H9 (cell line): Measurements from ENCODE around the gene IDUA. TPM values are rescaled to one million over a fixed set of nuclear protein-coding genes. Genes with fewer than 3 reads are reported as not detected.
A peak's percentile ranks its signal among the peaks of the same experiment; 100 is the strongest.

Experiments
- DNase-seq: peaks from one replicate; pipeline ENCODE4 v3.0.0-alpha.2; 2017
- H2AFZ ChIP-seq: one replicate; pipeline ENCODE4 v1.6.1; 2013; ENCODE audit warnings: mild to moderate bottlenecking, low read length, control low read depth, moderate library complexity
- H2AK5ac ChIP-seq: 2 replicates; pipeline ENCODE4 v1.6.1; 2013; ENCODE audit warnings: low read length, control low read depth, mixed read lengths; ENCODE audit not compliant: insufficient read length
- H2BK120ac ChIP-seq: one replicate; pipeline ENCODE4 v1.6.1; 2013; ENCODE audit warnings: low read depth, mild to moderate bottlenecking, low read length, control low read depth, inconsistent platforms; ENCODE audit not compliant: poor library complexity, severe bottlenecking
- H2BK12ac ChIP-seq: 2 replicates; pipeline ENCODE4 v1.6.1; 2013; ENCODE audit warnings: low read length, control low read depth, mixed read lengths, low read depth; ENCODE audit not compliant: insufficient read length
- H2BK15ac ChIP-seq: 2 replicates; pipeline ENCODE4 v1.6.1; 2013; ENCODE audit warnings: low read depth, low read length, control low read depth
- H2BK20ac ChIP-seq: one replicate; pipeline ENCODE4 v1.6.1; 2013; ENCODE audit warnings: low read depth, mild to moderate bottlenecking, low read length, control low read depth, inconsistent platforms; ENCODE audit not compliant: poor library complexity, severe bottlenecking
- H2BK5ac ChIP-seq: 2 replicates; pipeline ENCODE4 v1.6.1; 2013; ENCODE audit warnings: low read length, control low read depth, mixed read lengths; ENCODE audit not compliant: insufficient read length
- H3K14ac ChIP-seq: 2 replicates; pipeline ENCODE4 v1.6.1; 2013; ENCODE audit warnings: low read length, control low read depth; ENCODE audit not compliant: insufficient read depth
- H3K18ac ChIP-seq: 2 replicates; pipeline ENCODE4 v1.6.1; 2013; ENCODE audit warnings: low read depth, mild to moderate bottlenecking, mixed read lengths, low read length, control low read depth; ENCODE audit not compliant: insufficient read length
- H3K23ac ChIP-seq: 2 replicates; pipeline ENCODE4 v1.6.1; 2013; ENCODE audit warnings: low read length, control low read depth, mixed read lengths, low read depth; ENCODE audit not compliant: insufficient read length
- H3K23me2 ChIP-seq: 2 replicates; pipeline ENCODE4 v1.6.1; 2013; ENCODE audit warnings: low read depth, mild to moderate bottlenecking, mixed read lengths, low read length, control low read depth; ENCODE audit not compliant: insufficient read length, poor library complexity, severe bottlenecking
- H3K27ac ChIP-seq: 2 replicates; pipeline ENCODE4 v1.5.1; 2013; ENCODE audit warnings: low read length, control low read depth, mixed read lengths, low read depth; ENCODE audit not compliant: insufficient read length
- H3K27me3 ChIP-seq: 2 replicates; pipeline ENCODE4 v1.6.1; 2013; ENCODE audit warnings: low read length, control low read depth, inconsistent platforms; ENCODE audit not compliant: insufficient read depth
- H3K4ac ChIP-seq: 2 replicates; pipeline ENCODE4 v1.6.1; 2013; ENCODE audit warnings: low read depth, mild to moderate bottlenecking, control low read depth, inconsistent platforms, low read length, moderate library complexity
- H3K4me1 ChIP-seq: 2 replicates; pipeline ENCODE4 v1.6.1; 2013; ENCODE audit warnings: low read length, control low read depth, inconsistent platforms; ENCODE audit not compliant: insufficient read depth
- H3K4me2 ChIP-seq: 2 replicates; pipeline ENCODE4 v1.6.1; 2013; ENCODE audit warnings: low read length, control low read depth, mixed read lengths; ENCODE audit not compliant: insufficient read length, insufficient read depth
- H3K56ac ChIP-seq: 2 replicates; pipeline ENCODE4 v1.6.1; 2013; ENCODE audit warnings: low read depth, mild to moderate bottlenecking, mixed read lengths, low read length, control low read depth; ENCODE audit not compliant: insufficient read length
- H3K79me1 ChIP-seq: 2 replicates; pipeline ENCODE4 v1.6.1; 2013; ENCODE audit warnings: low read depth, mild to moderate bottlenecking, moderate library complexity, low read length, control low read depth, inconsistent platforms; ENCODE audit not compliant: insufficient read depth, poor library complexity, severe bottlenecking
- H3K79me2 ChIP-seq: 2 replicates; pipeline ENCODE4 v1.6.1; 2013; ENCODE audit warnings: low read length, control low read depth, inconsistent platforms; ENCODE audit not compliant: insufficient read depth
- H3K9ac ChIP-seq: 2 replicates; pipeline ENCODE4 v1.6.1; 2013; ENCODE audit warnings: low read length, control low read depth, mixed read lengths; ENCODE audit not compliant: insufficient read length; ENCODE audit errors: extremely low read depth
- H3K9me3 ChIP-seq: one replicate; pipeline ENCODE4 v1.6.1; 2013; ENCODE audit warnings: low read depth, low read length, inconsistent platforms; ENCODE audit not compliant: control insufficient read depth
- H3T11ph ChIP-seq: one replicate; pipeline ENCODE4 v1.6.1; 2013; ENCODE audit warnings: mild to moderate bottlenecking, low read length, control low read depth, inconsistent platforms
- H4K20me1 ChIP-seq: one replicate; pipeline ENCODE4 v1.6.1; 2013; ENCODE audit not compliant: control insufficient read depth, insufficient read length, insufficient read depth
- H4K5ac ChIP-seq: 2 replicates; pipeline ENCODE4 v1.6.1; 2013; ENCODE audit warnings: low read depth, mild to moderate bottlenecking, mixed read lengths, low read length, control low read depth; ENCODE audit not compliant: insufficient read length
- H4K8ac ChIP-seq: replicated peaks from 2 replicates; pipeline ENCODE4 v1.6.1; 2013; ENCODE audit warnings: low read length, control low read depth, mixed read lengths, low read depth; ENCODE audit not compliant: insufficient read length
- H4K91ac ChIP-seq: 2 replicates; pipeline ENCODE4 v1.6.1; 2013; ENCODE audit warnings: low read depth, mild to moderate bottlenecking, moderate library complexity, mixed read lengths, low read length, control low read depth; ENCODE audit not compliant: insufficient read length
- H3K27ac Mint-ChIP-seq, 3 experiments: 2 replicates in 2 of 3; 3 replicates in 1 of 3; pipeline ENCODE4 v1.8.0; 2020 to 2021; ENCODE audit warnings: mixed read lengths in 3 of 3, mild to moderate bottlenecking in 1 of 3, moderate library complexity in 1 of 3
- H3K27me3 Mint-ChIP-seq: 2 replicates; pipeline ENCODE4 v1.8.0; 2021; ENCODE audit warnings: low read depth, mild to moderate bottlenecking, moderate library complexity, mixed read lengths
- H3K36me3 Mint-ChIP-seq, 3 experiments: 2 replicates in 2 of 3; 3 replicates in 1 of 3; pipeline ENCODE4 v1.8.0; 2020 to 2021; ENCODE audit warnings: low read depth in 3 of 3, mixed read lengths in 3 of 3; ENCODE audit not compliant: insufficient read depth in 1 of 3
- H3K4me1 Mint-ChIP-seq, 2 experiments: 2 replicates each; pipeline ENCODE4 v1.8.0; 2020; ENCODE audit warnings: mixed read lengths in 2 of 2
- H3K4me3 Mint-ChIP-seq, 2 experiments: 2 replicates in 1 of 2; 3 replicates in 1 of 2; pipeline ENCODE4 v1.8.0; 2020 to 2021; ENCODE audit warnings: mild to moderate bottlenecking in 2 of 2, mixed read lengths in 2 of 2, moderate library complexity in 1 of 2
- H3K9me3 Mint-ChIP-seq, 2 experiments: 2 replicates in 1 of 2; 3 replicates in 1 of 2; pipeline ENCODE4 v1.8.0; 2020; ENCODE audit warnings: mild to moderate bottlenecking in 2 of 2, mixed read lengths in 2 of 2, moderate library complexity in 1 of 2
- CTCF ChIP-seq: fragments of 200-600 bp; sonication (generic); conservative IDR thresholded peaks from 3 replicates; pipeline ENCODE4 v1.8.0; 2021; ENCODE audit warnings: antibody characterized with exemption, mild to moderate bottlenecking
- WGBS: extraction: QIAGEN DNeasy Blood & Tissue Kit; methylation state at CpG from one replicate; pipeline ENCODE4 v1.1.7; 2013; ENCODE audit warnings: missing lambda C conversion rate, low lambda C conversion rate, mixed read lengths; ENCODE audit not compliant: insufficient read length; ENCODE audit errors: extremely low coverage; 5-methylcytosine and 5-hydroxymethylcytosine counted together
- total RNA-seq: library from RNA; stranded (reverse); gene quantifications from 2 replicates; pipeline ENCODE4 v1.2.1, GENCODE V29; 2021

IDUA gene
- total RNA-seq, 1 experiment from 2014 or later = 14.5 TPM

GRCh38 chr4:1028574-1029220 lies 41.9 kb downstream of the IDUA start:
- peaks cover 0 to 2% of the 10 kb centered on the region in 2 experiments; a peak in 1 of 5 replicates for H3K9me3 Mint-ChIP-seq
- H4K8ac ChIP-seq = no peak overlapping the region
- H3K27me3 Mint-ChIP-seq = no peaks in the 10 kb centered on the region
- H3K9me3 ChIP-seq = no peaks in the 10 kb centered on the region
- H3K79me2 ChIP-seq = no peaks in the 10 kb centered on the region
- no peak overlapping the region for H4K5ac ChIP-seq
- no CpG with 5 or more reads among the region's 36 CpGs for WGBS
- H3T11ph ChIP-seq = no peak overlapping the region
- H3K27me3 ChIP-seq = no peaks in the 10 kb centered on the region
- no peak overlapping the region for H3K23ac ChIP-seq
- peak overlapping the region; percentile 0 for H3K18ac ChIP-seq
- no peak overlapping the region for H2AFZ ChIP-seq
- H3K79me1 ChIP-seq = no peaks in the 10 kb centered on the region
- no peak overlapping the region for H3K9ac ChIP-seq
- no peak overlapping the region for H3K4ac ChIP-seq
- H2AK5ac ChIP-seq = no peak overlapping the region
- H3K4me1 ChIP-seq = no peaks in the 10 kb centered on the region; the same call in 1 of the 2 replicates
- no peak overlapping the region for H3K56ac ChIP-seq
- H2BK12ac ChIP-seq = no peak overlapping the region
- no peaks in the 10 kb centered on the region for H4K20me1 ChIP-seq
- no peak overlapping the region for H2BK5ac ChIP-seq
- no peak for DNase-seq
- H4K91ac ChIP-seq = no peak overlapping the region
- H3K23me2 ChIP-seq = no peaks in the 10 kb centered on the region
- H2BK15ac ChIP-seq = no peak overlapping the region
- no peak overlapping the region for H2BK120ac ChIP-seq
- H3K4me2 ChIP-seq = no peak overlapping the region
- no peak overlapping the region for H3K4me3 Mint-ChIP-seq
- H3K4me1 Mint-ChIP-seq = peaks cover 0 to 4% of the 10 kb centered on the region in 2 experiments; a peak in 1 of 4 replicates
- peaks cover 8 to 13% (median 12%) of the 10 kb centered on the region in 3 experiments; a peak in 6 of 7 replicates for H3K36me3 Mint-ChIP-seq
- H2BK20ac ChIP-seq = no peak overlapping the region
- no peak for TF ChIP-seq CTCF
- H3K27ac ChIP-seq = no peak overlapping the region
- no peak overlapping the region for H3K27ac Mint-ChIP-seq
- H3K14ac ChIP-seq = no peak overlapping the region
